ENCODE data around the gene DDR1.

The DDR1 gene

DNA sequence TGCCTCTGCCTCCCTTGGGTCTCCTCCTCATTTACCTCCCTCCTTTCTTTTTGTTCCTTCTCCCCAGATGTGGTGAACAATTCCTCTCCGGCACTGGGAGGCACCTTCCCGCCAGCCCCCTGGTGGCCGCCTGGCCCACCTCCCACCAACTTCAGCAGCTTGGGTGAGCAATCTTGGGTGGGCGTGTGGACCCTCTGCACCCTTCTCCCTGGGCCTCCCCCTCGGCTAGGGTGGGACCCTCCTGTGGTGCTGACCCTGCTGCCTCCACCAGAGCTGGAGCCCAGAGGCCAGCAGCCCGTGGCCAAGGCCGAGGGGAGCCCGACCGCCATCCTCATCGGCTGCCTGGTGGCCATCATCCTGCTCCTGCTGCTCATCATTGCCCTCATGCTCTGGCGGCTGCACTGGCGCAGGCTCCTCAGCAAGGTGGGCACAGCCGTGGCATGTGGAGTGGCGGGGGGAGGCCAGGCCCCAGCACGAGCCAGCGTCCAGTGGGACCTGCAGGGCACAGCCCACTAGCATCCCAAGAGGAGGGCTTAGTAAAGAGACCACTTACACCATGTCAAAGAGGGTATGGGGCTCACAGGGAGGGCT lies 8.8 kb downstream of the DDR1 start:
- no peak for TF ChIP-seq NFIC (IDR thresholded peaks at IDR 0.05)
- no peak for TF ChIP-seq ZBTB7A (IDR thresholded peaks at IDR 0.05; ENCODE audit: low read depth)
- TF ChIP-seq, protein P1, sequence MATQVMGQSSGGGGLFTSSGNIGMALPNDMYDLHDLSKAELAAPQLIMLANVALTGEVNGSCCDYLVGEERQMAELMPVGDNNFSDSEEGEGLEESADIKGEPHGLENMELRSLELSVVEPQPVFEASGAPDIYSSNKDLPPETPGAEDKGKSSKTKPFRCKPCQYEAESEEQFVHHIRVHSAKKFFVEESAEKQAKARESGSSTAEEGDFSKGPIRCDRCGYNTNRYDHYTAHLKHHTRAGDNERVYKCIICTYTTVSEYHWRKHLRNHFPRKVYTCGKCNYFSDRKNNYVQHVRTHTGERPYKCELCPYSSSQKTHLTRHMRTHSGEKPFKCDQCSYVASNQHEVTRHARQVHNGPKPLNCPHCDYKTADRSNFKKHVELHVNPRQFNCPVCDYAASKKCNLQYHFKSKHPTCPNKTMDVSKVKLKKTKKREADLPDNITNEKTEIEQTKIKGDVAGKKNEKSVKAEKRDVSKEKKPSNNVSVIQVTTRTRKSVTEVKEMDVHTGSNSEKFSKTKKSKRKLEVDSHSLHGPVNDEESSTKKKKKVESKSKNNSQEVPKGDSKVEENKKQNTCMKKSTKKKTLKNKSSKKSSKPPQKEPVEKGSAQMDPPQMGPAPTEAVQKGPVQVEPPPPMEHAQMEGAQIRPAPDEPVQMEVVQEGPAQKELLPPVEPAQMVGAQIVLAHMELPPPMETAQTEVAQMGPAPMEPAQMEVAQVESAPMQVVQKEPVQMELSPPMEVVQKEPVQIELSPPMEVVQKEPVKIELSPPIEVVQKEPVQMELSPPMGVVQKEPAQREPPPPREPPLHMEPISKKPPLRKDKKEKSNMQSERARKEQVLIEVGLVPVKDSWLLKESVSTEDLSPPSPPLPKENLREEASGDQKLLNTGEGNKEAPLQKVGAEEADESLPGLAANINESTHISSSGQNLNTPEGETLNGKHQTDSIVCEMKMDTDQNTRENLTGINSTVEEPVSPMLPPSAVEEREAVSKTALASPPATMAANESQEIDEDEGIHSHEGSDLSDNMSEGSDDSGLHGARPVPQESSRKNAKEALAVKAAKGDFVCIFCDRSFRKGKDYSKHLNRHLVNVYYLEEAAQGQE (IDR thresholded peaks at IDR 0.05; ENCODE audit: low read depth), result no peak
- TF ChIP-seq, protein P2, sequence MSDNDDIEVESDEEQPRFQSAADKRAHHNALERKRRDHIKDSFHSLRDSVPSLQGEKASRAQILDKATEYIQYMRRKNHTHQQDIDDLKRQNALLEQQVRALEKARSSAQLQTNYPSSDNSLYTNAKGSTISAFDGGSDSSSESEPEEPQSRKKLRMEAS (IDR thresholded peaks at IDR 0.05), result no peak
- no peak for TF ChIP-seq RAD21 (IDR thresholded peaks at IDR 0.05; ENCODE audit: low read depth)
- TF ChIP-seq CEBPB (IDR thresholded peaks at IDR 0.05), result no peak
- TF ChIP-seq TAF1 (IDR thresholded peaks at IDR 0.05; ENCODE audit: low read depth), result no peak
- no peak for TF ChIP-seq EP300 (IDR thresholded peaks at IDR 0.05; ENCODE audit: borderline replicate concordance)
- TF ChIP-seq EGR1 (IDR thresholded peaks at IDR 0.05), result no peak
- no peak for TF ChIP-seq TCF12 (IDR thresholded peaks at IDR 0.05; ENCODE audit: low read depth)
- TF ChIP-seq TEAD4 (IDR thresholded peaks at IDR 0.05), result no peak
- TF ChIP-seq CREB1 (IDR thresholded peaks at IDR 0.05; ENCODE audit: low read depth), result no peak
- TF ChIP-seq, protein P3, sequence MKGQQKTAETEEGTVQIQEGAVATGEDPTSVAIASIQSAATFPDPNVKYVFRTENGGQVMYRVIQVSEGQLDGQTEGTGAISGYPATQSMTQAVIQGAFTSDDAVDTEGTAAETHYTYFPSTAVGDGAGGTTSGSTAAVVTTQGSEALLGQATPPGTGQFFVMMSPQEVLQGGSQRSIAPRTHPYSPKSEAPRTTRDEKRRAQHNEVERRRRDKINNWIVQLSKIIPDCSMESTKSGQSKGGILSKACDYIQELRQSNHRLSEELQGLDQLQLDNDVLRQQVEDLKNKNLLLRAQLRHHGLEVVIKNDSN (IDR thresholded peaks at IDR 0.05), result no peak
- TF ChIP-seq FOXM1 (IDR thresholded peaks at IDR 0.05; ENCODE audit: borderline replicate concordance, low read depth), result no peak
- no peak for TF ChIP-seq YY1 (IDR thresholded peaks at IDR 0.05; ENCODE audit: low read depth)

DNA sequence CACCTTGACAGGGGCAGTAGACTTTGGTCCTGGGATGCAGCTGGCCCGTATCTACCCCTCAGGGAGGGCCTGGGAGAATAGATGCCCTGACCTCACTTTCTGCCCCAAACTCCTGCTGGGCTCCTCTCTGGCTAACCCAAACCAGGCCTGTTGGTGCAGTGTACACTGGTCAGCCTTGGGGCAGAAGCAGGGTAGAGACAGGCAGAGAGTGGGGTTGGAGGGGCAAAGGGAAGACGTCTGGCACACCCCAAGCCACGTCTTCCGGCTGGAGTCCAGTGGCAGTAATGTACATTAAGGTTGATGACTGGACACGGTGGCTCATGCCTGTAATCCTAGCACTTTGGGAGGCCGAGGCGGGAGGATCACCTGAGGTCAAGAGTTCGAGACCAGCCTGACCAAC lies 9.3 kb downstream of the DDR1 start:
- TF ChIP-seq TCF12 (IDR thresholded peaks at IDR 0.05; ENCODE audit: low read depth), result no peak

DNA sequence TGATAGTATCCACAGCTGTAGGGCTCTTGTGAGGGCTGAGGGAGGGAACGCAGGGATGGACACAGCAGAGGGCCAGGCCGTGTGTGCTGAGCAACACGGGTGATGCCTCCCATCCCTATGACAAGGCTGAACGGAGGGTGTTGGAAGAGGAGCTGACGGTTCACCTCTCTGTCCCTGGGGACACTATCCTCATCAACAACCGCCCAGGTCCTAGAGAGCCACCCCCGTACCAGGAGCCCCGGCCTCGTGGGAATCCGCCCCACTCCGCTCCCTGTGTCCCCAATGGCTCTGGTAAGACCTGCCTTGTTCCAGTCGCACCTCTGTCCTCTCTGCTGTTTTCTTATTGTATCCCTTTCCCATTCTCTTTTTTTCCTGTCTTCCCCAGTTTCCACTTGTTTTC lies 10.1 kb downstream of the DDR1 start:
- no peak for TF ChIP-seq EP300 (IDR thresholded peaks at IDR 0.05; ENCODE audit: borderline replicate concordance)

DNA sequence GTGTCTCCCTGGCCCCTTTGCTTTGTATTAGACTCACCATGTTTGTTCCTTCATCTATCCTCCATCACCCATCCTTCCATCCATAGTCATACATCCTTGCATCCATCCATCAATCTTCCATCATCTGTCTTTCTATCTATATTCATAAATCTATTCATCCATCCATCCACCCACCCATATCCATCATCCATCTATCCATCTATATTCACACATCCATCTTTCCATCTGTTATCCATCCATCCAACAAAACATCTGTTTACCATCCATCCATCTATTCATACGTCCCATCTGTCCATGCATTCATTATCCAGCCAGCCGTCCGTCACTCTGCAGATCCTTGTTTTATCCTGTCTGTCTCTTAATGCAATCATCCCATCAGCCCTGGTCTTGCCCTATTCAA lies 10.6 kb downstream of the DDR1 start:
- no peak for TF ChIP-seq NFIC (IDR thresholded peaks at IDR 0.05)
- TF ChIP-seq YY1 (IDR thresholded peaks at IDR 0.05; ENCODE audit: low read depth), result no peak
- TF ChIP-seq, protein P1 (IDR thresholded peaks at IDR 0.05; ENCODE audit: low read depth), result no peak
- no peak for TF ChIP-seq TEAD4 (IDR thresholded peaks at IDR 0.05)
- TF ChIP-seq CREB1 (IDR thresholded peaks at IDR 0.05; ENCODE audit: low read depth), result no peak
- no peak for TF ChIP-seq FOXM1 (IDR thresholded peaks at IDR 0.05; ENCODE audit: borderline replicate concordance, low read depth)
- no peak for TF ChIP-seq EP300 (IDR thresholded peaks at IDR 0.05; ENCODE audit: borderline replicate concordance)

DNA sequence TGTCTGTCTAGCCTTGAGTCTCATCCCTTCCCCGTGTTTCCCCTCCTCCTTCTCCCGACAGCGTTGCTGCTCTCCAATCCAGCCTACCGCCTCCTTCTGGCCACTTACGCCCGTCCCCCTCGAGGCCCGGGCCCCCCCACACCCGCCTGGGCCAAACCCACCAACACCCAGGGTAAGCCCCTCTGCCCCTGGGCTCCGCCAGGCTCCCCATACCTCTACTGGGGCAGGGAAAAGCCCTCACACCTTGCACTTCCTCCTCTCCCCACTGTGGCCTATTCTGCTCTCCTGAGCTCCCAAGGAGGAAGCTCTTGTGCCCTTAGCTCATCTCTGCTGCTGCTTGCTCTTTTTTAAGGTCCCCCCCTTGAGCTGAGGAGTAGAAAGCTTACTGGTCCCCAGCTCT lies 11.0 kb downstream of the DDR1 start:
- TF ChIP-seq, protein P1 (IDR thresholded peaks at IDR 0.05; ENCODE audit: low read depth), result no peak
- TF ChIP-seq TAF1 (IDR thresholded peaks at IDR 0.05; ENCODE audit: low read depth) (no peak), FOXM1 (IDR thresholded peaks at IDR 0.05; ENCODE audit: borderline replicate concordance, low read depth) (no peak), TEAD4 (IDR thresholded peaks at IDR 0.05) (no peak), CEBPB (IDR thresholded peaks at IDR 0.05) (no peak), EGR1 (IDR thresholded peaks at IDR 0.05) (no peak), ZBTB7A (IDR thresholded peaks at IDR 0.05; ENCODE audit: low read depth) (no peak), RAD21 (IDR thresholded peaks at IDR 0.05; ENCODE audit: low read depth) (no peak), EP300 (IDR thresholded peaks at IDR 0.05; ENCODE audit: borderline replicate concordance) (no peak), NFIC (IDR thresholded peaks at IDR 0.05) (no peak)
- TF ChIP-seq, protein P3 (IDR thresholded peaks at IDR 0.05), result no peak
- TF ChIP-seq, protein P2 (IDR thresholded peaks at IDR 0.05), result no peak
